HG03521 (cell line): Measurements from ENCODE around the gene JAKMIP1.
"Not testable (repeated sequence)": the region's sequence is repeated elsewhere in the genome, so short reads cannot be mapped to it uniquely, and the experiment has no call there.

Experiments used
- ATAC-seq: cut with Tn5 transposase; IDR thresholded peaks from one replicate; pipeline ENCODE4 v1.9.1; 2021; ENCODE audit warnings: mild to moderate bottlenecking, moderate library complexity; ENCODE audit not compliant: unreplicated experiment

JAKMIP1 gene

DNA sequence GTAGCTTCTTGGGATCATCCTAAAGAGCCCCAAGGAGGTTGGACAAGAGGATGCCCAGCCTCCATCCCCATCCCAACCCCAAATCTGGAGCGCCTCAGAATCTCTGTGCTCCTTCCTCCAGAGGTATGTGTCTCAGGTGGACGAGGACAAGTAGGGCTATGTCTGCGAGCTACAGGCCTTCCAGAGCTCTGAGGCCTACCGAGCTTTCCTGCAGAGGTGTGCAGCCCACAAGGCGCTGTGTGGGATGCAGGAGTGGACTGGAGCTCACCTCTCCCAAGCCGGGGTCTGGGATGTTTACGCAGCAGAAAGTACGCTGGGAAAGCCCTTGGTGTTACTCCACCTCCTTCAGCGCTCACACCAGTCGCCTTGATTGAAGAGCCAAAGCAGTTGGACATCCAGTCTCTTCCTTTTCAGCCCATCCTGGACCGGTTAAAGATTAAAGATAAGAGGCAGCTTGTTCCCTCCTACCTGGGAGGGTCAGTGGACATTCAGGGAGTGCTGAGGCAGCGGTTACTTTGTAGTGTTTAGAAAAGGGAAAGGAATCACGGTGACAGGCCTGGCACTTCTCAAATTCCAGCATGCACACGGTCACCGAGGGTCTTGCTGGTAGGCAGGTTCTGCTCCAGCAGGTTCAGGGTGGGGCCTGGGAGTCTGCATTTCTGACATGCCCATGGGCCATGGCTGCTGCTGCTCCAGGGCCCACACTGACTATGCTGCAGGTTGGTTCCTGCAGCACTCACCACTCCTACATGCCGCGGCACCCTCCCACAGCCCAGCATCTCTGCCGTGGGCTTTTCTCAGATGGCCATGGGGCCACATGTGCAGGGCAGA lies 29.5 kb upstream of the JAKMIP1 start:
- ATAC-seq: no peak

DNA sequence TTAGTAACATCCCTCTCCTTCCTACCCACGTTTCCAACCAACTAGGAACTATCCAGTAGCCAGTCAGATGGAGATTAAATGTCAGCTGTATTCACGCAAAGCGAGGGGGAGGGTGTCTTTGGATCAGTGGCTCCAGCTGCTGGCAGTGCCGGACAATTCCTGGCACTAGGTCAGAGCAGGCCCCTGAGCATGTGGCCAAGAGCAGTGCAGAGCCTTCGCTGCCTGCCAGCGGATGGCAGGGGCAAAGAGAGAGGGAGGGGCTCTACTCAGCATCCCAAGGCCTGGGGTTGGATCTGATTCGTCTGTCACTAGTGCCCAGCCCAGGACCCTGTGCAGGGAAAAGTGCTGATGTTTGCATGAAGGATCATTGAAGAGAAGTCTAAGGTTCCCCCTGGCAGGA lies 28.7 kb upstream of the JAKMIP1 start:
- no peak for ATAC-seq

GRCh38 chr4:6228158-6229067 lies 28.1 kb upstream of the JAKMIP1 start:
- no peak for ATAC-seq

DNA sequence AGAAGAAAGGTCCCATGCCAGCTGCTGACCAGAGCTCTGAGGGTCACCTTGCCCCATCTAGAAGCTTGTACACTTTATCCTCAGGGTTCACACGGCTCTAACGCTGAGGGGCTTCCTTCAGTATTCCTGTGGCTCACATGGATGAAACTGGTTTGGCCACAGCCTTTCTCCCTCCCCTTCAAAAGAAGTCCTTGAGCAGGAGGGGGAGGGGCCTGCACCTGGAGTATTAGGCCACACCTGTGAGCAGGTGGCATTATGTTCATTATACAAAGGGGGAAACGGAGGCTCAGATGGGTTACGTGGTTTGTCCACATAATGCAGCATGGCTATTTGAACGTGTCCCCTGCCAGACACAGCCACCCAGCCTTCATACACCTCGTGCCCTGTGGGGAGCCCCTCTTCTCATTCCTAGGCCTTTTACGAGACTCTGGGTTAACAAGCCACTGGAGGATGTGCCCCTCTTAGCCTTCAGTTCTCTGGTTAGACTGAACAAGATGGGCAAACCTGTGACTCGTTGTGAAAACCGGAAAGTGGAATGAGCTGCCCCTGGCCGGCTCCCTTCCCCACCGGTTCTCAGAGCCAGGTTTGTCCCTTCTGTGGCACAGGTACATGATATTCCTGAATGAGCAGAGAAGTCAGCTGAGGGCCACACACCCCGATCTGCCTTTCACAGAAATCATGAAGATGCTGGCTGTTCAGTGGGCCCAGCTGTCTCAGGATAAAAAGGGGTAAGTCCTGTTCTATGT lies 27.2 kb upstream of the JAKMIP1 start:
- ATAC-seq: no peak

DNA sequence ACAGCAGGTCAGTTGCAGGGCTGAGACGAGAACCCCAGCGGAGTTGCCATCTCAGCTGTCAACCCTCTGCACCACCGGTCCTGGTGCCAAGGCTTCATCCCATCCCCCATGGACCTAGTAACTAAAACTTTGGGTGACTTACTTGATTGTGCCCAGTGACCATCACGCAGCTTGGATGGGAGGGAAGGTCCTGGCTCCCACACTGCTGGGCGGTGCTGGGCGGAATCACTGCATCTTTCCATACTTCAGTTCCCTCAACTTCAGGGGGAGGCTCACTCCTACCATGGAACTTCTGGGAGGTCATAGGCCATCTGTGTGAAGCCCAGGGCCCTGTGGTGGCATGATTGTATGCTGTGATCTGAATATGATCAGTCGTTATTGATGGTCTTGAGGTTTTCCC lies 26.2 kb upstream of the JAKMIP1 start:
- no peak for ATAC-seq

- no peak for ATAC-seq
These were observed 25.1 kb upstream of the JAKMIP1 start for GRCh38 chr4:6225469-6225868.

GRCh38 chr4:6224735-6225134 lies 24.4 kb upstream of the JAKMIP1 start:
- no peak for ATAC-seq

GRCh38 chr4:6222761-6223292 lies 22.5 kb upstream of the JAKMIP1 start:
- ATAC-seq: no peak

DNA sequence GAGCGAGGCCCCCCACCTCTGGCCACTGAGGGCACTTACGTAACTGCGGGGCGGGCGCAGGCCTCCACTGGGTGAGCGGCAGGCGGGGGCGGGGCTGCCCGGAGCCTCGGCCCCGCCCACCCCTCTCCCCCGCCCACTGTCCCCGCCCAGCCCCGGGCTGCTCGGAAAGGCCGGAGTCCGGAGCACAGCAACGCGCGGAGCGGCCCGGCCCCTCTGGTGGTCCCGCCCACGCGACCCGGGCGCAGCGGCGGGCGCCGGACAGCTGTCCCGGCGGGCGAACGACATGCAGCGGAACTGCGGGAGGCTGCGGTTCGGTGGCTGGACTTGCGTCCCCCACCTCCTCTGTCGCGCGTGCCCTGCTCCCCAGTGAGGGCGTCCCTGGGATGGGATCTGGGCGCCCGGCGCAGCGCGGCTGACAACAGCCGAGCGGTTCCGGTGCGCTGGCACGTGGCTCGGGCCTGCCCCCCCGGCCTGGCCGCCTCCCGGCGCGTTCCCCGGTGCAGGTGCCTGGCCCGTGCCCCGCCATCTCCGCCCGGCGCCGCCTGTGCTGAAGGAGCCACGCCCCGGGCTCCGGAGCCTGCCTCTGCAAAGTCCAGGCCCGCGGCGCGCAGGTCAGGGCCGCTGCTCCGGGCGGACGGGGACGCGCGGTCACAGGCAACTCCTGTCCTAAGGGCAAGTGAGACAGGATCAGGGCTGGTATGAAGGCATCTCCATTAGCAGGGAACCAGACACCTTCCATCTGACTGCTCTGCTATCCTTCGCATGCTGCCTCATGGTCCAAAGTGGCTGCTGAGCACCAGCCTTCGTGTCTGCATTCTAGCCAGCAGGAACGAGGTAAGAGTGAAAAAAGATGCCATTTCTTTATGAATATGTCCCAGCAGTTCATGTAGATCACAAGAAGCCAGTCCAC lies 21.8 kb upstream of the JAKMIP1 start:
- no peak for ATAC-seq

DNA sequence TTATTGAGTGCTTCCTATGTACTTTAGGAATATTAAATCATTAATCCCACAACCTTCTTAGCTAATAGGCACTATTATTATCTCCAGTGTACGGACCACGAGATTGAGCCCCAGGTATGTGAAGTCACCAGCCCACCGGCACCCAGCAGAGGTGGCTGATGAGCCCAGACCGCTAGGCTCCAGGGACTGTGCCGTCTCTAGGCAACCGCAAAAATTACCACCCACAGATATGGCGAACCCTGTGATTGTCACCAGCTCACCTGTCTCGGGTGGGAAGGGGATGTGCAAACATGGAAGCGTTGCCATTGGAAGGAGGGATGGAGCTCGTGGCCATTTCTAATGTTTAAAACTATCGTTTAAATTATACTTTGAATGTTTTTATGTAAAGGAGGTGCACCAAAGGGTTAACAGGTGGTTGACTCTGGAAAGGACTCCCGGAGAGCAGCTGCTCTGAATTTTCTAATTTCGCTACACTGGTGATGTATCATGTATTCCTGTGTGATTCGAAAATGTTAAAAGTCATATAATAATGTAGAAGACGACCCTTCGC lies 21.0 kb upstream of the JAKMIP1 start:
- ATAC-seq: no peak

DNA sequence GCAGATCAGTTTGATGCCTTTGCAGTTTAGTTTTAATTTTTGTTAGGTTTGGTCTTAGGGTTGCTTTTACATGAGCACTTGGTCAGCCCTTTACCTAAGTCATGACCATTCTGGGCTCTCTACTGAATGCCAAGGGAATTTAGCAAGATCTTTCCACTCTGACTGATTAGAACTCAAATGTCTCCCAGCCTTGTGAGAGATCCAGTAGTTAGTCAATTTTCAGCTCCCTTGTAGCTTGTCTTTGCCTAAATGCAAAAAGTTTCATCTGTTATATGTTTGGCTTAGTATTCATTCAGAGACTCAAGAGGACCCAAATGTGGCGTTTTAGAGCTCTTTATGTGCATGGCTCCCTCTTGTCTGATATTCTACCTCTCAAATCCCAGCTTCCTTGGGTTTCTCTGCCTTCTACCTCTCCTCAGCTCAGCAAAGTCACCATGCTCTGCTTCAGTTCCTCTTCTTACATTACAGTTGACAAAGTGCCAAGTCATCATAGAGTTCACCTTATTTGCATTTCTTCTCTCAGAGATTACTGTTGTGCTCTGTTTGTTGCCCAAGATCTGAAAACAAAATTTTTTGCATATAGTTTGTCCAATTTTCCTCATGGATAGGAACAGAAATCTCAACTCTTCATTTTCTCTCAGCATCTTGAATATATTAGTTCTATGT lies 17.5 kb upstream of the JAKMIP1 start:
- peak; percentile 97 for ATAC-seq

DNA sequence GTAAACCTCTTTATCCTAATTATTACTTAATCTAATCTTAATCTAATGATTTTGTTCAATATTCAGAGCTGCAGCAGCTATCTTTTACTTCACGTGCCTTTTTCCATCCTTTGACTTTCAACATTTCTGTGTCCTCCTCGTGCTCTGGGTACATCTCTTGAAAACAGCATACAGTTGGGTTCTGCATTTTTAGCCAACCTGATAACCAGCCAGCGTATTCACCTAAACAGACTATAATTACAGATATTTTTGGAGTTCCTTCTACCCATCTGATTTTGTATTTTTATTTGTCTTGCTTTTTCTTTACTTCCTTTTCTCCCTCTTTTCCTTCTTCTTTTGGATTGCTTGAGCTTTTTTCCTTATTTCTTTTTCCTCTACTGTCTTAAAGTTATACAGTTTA lies 16.2 kb upstream of the JAKMIP1 start:
- ATAC-seq: no peak

DNA sequence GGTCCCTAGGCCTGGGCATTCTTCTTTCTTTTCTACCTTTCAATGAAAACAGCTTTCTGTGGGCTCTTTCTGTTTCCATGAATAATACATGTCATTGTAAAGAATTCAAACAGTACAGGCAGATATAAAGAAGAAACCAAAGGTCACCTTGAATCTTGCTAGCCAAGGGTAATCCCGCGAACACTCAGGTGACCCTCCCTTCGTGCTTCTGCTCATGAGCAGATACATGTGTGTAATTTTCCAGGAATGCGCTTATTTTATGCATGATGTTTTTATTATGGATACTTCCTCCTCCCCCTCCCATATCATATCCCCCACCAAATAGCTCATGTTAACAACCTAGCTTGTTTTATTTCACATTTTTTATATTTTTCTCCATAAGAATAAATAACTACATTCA lies 9.6 kb upstream of the JAKMIP1 start:
- ATAC-seq: no peak

DNA sequence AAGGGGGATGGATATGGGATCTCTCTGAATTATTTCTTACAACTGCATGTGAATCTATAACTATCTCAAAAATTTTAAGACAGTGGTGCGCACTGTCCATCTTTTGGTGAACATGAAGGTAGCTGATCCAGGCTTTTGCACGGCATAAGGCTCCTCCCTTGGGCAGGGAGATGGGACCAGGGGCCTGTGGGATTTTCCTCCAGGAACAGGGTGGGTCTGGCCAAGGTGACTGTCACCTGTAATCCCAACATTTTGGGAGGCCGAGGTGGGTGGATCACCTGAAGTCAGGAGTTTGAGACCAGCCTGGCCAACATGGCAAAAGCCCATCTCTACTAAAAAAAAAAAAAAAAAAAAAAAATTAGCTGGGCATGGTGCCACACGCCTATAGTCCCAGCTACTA lies 8.9 kb upstream of the JAKMIP1 start:
- ATAC-seq: not testable (repeated sequence)

GRCh38 chr4:6208416-6208815 lies 8.1 kb upstream of the JAKMIP1 start:
- ATAC-seq: no peak

DNA sequence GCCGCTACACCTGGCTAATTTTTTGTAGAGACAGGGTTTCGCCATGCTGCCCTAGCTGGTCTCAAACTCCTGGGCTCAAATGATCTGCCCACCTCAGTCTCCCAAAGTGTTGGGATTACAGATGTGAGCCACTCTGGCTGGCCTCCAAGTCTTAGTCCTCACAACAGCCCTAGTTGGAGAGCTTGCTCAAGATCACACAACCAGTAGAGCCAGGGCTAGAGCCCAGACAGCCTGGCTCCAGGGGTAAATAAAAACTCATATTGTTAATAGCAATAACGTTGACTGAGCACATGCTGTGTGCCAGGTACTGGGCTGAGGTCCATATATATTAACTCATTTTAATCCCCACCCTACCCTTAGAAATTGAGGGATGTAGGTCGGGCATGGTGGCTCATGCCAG lies 7.3 kb upstream of the JAKMIP1 start:
- no peak for ATAC-seq

DNA sequence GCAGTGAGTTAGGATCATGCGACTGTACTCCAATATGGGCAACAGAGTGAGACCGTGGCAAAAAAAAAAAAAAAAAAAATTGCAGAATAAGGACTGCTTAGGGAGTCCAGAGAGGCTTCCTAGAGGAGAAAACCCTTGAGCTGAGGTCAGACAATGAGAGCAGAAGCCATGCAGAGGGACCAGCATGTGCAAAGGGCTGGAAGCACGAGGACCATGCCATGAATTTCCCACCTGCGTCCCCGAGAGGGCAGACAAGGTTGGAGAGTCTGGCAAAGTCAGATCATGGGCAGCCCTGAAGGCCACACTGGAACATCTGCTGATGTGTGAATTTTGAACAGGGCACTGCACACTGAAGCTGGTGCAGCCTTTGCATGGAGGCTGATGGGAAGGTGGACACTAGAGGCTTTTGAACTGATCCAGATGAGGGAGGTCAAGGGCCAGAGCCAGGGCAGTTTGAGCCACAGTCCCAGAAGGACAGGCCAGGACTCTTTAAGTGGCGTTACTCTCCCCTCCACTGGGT lies 6.5 kb upstream of the JAKMIP1 start:
- ATAC-seq: no peak

DNA sequence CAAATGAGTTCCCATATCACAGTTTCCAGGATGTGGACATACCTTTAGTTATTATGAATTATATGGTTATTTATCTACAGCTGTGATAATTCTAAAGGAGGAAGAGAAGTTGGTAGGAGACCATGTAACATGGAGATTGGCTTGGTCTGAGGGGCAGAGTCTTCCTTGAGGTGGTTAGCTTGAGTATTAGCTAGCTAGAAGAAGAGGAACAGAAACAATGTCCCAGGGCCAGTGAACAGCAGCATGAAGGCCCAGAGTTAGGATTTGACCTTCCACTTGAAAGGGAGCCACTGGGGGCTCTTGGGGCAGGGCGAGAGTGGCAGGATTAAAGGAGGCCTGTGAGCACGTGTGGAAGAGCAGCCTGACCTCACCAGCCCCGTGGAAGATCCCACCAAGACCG lies 5.6 kb upstream of the JAKMIP1 start:
- ATAC-seq: no peak

DNA sequence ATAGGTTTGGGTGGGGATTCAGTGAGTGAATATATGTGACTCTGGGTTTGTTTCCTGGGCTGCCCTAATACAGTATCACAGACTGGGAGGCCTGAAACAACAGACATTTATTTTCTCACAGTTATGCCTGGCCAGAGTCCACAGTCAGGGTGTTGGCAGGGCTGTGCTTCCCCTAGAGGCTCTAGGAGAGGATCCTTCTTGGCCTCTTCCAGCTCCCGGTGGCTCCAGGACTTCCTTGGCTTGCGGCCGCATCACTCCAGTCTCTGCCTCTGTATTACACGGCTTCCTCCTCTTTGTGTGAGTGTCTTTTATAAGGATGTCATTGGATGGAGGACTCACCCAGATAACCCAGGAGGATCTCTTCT lies 5.2 kb upstream of the JAKMIP1 start:
- ATAC-seq: no peak
